ENCODE results near the gene KCNN4. TPM values are rescaled to one million over a fixed set of nuclear protein-coding genes. Genes with fewer than 3 reads are reported as not detected.

Gene KCNN4
- total RNA-seq, 4 donors from 2014 or later: 1.1 to 4.1 (median 1.7) TPM; not detected in 1

GRCh38 chr19:43731346-43731745 lies 49.4 kb downstream of the KCNN4 start:
- no peak for ATAC-seq
- no peak for DNase-seq

GRCh38 chr19:43729919-43730318 lies 50.9 kb downstream of the KCNN4 start:
- Histone ChIP-seq H3K4me1 (peaks cover 0 to 9% of the 10 kb centered on the region in 2 donors), H3K27me3 (no peaks in the 10 kb centered on the region), H3K9me3 (no peaks in the 10 kb centered on the region), H3K4me3 (no peak overlapping the region), H3K36me3 (peaks cover 0 to 44% of the 10 kb centered on the region in 2 donors), H3K27ac (no peak overlapping the region)
- TF ChIP-seq POLR2A (IDR thresholded peaks at IDR 0.05): no peak
- no peak for TF ChIP-seq CTCF (IDR thresholded peaks at IDR 0.05 in 4 of 5, conservative IDR thresholded peaks at IDR 0.05 in 1 of 5)
- intact Hi-C loops (cut with DNase I; ENCODE audit: low total_unique reads): no loop called here
- ATAC-seq (no peak), DNase-seq (no peak)
- in situ Hi-C loops (cut with MboI; ENCODE audit: low sequenced_read_pairs in 4 of 4): no loop called here

More at GRCh38 chr19:43731346-43731745, 49.4 kb downstream of the KCNN4 start:
- H3K27ac ChIP-seq: no peak overlapping the region
- no peaks in the 10 kb centered on the region for H3K27me3 ChIP-seq
- no peak for TF ChIP-seq POLR2A (IDR thresholded peaks at IDR 0.05)
- no peak for TF ChIP-seq CTCF (IDR thresholded peaks at IDR 0.05 in 4 of 5, conservative IDR thresholded peaks at IDR 0.05 in 1 of 5)
- no peaks in the 10 kb centered on the region for H3K9me3 ChIP-seq
- H3K36me3 ChIP-seq: peaks cover 0 to 57% of the 10 kb centered on the region in 2 donors
- H3K4me3 ChIP-seq: no peak overlapping the region
- in situ Hi-C loops (cut with MboI; ENCODE audit: low sequenced_read_pairs in 4 of 4) (no loop called here), intact Hi-C loops (cut with DNase I; ENCODE audit: low total_unique reads) (no loop called here)
- H3K4me1 ChIP-seq: no peaks in the 10 kb centered on the region

- in situ Hi-C loops (cut with MboI; ENCODE audit: low sequenced_read_pairs in 4 of 4) (no loop called here), intact Hi-C loops (cut with DNase I; ENCODE audit: low total_unique reads) (no loop called here)
- peaks cover 0 to 24% of the 10 kb centered on the region in 2 donors for H3K36me3 ChIP-seq
- ATAC-seq: no peak
- DNase-seq: no peak
- no peaks in the 10 kb centered on the region for H3K9me3 ChIP-seq
- H3K27ac ChIP-seq: no peak overlapping the region
- H3K4me1 ChIP-seq: peaks cover 0 to 9% of the 10 kb centered on the region in 2 donors
- TF ChIP-seq CTCF (IDR thresholded peaks at IDR 0.05 in 4 of 5, conservative IDR thresholded peaks at IDR 0.05 in 1 of 5): no peak
- TF ChIP-seq POLR2A (IDR thresholded peaks at IDR 0.05): no peak
- no peaks in the 10 kb centered on the region for H3K27me3 ChIP-seq
- no peak overlapping the region for H3K4me3 ChIP-seq
These were observed 53.2 kb downstream of the KCNN4 start for GRCh38 chr19:43727593-43727853.

GRCh38 chr19:43726736-43727592 lies 53.8 kb downstream of the KCNN4 start:
- in situ Hi-C loops (cut with MboI; ENCODE audit: low sequenced_read_pairs in 4 of 4): no loop called here
- H3K4me3 ChIP-seq: no peak overlapping the region
- H3K27ac ChIP-seq: no peak overlapping the region
- peaks cover 0 to 9% of the 10 kb centered on the region in 2 donors for H3K4me1 ChIP-seq
- DNase-seq: no peak
- H3K36me3 ChIP-seq: peaks cover 0 to 19% of the 10 kb centered on the region in 2 donors
- intact Hi-C loops (cut with DNase I; ENCODE audit: low total_unique reads): no loop called here
- H3K27me3 ChIP-seq: no peaks in the 10 kb centered on the region
- H3K9me3 ChIP-seq: no peaks in the 10 kb centered on the region
- TF ChIP-seq CTCF (IDR thresholded peaks at IDR 0.05 in 4 of 5, conservative IDR thresholded peaks at IDR 0.05 in 1 of 5): no peak
- no peak for TF ChIP-seq POLR2A (IDR thresholded peaks at IDR 0.05)
- ATAC-seq: no peak

All from gastrocnemius medialis (tissue), 4 donors.